Neural cell (in vitro differentiated cells): ENCODE results near the gene BMP4. TPM values are rescaled to one million over a fixed set of nuclear protein-coding genes. Genes with fewer than 3 reads are reported as not detected.

ENCODE experiments used
- H2AFZ ChIP-seq: fragments of 200-600, 300-800 bp; sonication (generic), shearing (Covaris generic); 2 replicates; pipeline ENCODE4 v1.6.0; 2014; ENCODE audit warnings: low read depth, mild to moderate bottlenecking, antibody characterized with exemption, low read length, moderate library complexity
- H3F3A ChIP-seq: fragments of 200-600 bp; shearing (Covaris generic); 2 replicates; pipeline ENCODE4 v1.6.1; 2016; ENCODE audit warnings: mild to moderate bottlenecking, moderate library complexity, mixed read lengths, antibody characterized with exemption, low read length; ENCODE audit not compliant: insufficient read depth, poor library complexity, severe bottlenecking
- H3K27ac ChIP-seq: fragments of 200-600, 300-800 bp; sonication (generic), shearing (Covaris generic); 2 replicates; pipeline ENCODE4 v1.5.1; 2014; ENCODE audit warnings: mild to moderate bottlenecking, low read length, moderate library complexity
- H3K27me3 ChIP-seq: fragments of 300-800, 200-600 bp; sonication (generic), shearing (Covaris generic); 2 replicates; pipeline ENCODE4 v1.6.0; 2014; ENCODE audit warnings: mild to moderate bottlenecking, low read depth, low read length, moderate library complexity; ENCODE audit not compliant: insufficient read depth
- H3K36me3 ChIP-seq: fragments of 300-800, 200-600 bp; sonication (generic), shearing (Covaris generic); 2 replicates; pipeline ENCODE4 v1.5.1; 2014; ENCODE audit warnings: mild to moderate bottlenecking, antibody characterized with exemption, low read length, moderate library complexity; ENCODE audit not compliant: insufficient read depth
- H3K4me2 ChIP-seq: fragments of 300-800, 200-600 bp; sonication (generic), shearing (Covaris generic); 2 replicates; pipeline ENCODE4 v1.6.0; 2014; ENCODE audit warnings: mild to moderate bottlenecking, low read length
- H3K4me3 ChIP-seq: fragments of 300-800, 200-600 bp; sonication (generic), shearing (Covaris generic); 2 replicates; pipeline ENCODE4 v1.5.1; 2014; ENCODE audit warnings: mild to moderate bottlenecking, low read length, moderate library complexity
- H3K79me2 ChIP-seq: fragments of 200-600 bp; shearing (Covaris generic); replicated peaks from 2 replicates; pipeline ENCODE4 v1.6.0; 2014; ENCODE audit warnings: mild to moderate bottlenecking, low read length, moderate library complexity; ENCODE audit not compliant: insufficient read depth
- H3K9ac ChIP-seq: fragments of 300-800, 200-600 bp; sonication (generic), shearing (Covaris generic); 2 replicates; pipeline ENCODE4 v1.6.1; 2016; ENCODE audit warnings: mild to moderate bottlenecking, low read length, mixed read lengths
- H3K9me2 ChIP-seq: fragments of 200-600 bp; shearing (Covaris generic); 2 replicates; pipeline ENCODE4 v1.6.1; 2016; ENCODE audit warnings: mild to moderate bottlenecking, low read length, mixed read lengths; ENCODE audit not compliant: insufficient read depth
- H3K9me3 ChIP-seq: fragments of 200-600, 300-800 bp; sonication (generic), shearing (Covaris generic); 2 replicates; pipeline ENCODE4 v1.6.1; 2016; ENCODE audit warnings: mild to moderate bottlenecking, mixed run types, low read length, moderate library complexity, mixed read lengths
- H4K20me1 ChIP-seq: fragments of 200-600 bp; shearing (Covaris generic); 2 replicates; pipeline ENCODE4 v1.6.1; 2016; ENCODE audit warnings: mild to moderate bottlenecking, mixed run types; ENCODE audit not compliant: insufficient read depth
- EP300 ChIP-seq: fragments of 450-650 bp; conservative IDR thresholded peaks from 2 replicates; pipeline ENCODE4 v1.6.1; 2014; ENCODE audit warnings: antibody characterized with exemption, mild to moderate bottlenecking, moderate library complexity; ENCODE audit not compliant: poor library complexity, severe bottlenecking
- EZH2 ChIP-seq: fragments of 200-600, 300-800 bp; shearing (Covaris generic), sonication (generic); IDR thresholded peaks from 2 replicates; pipeline ENCODE4 v1.6.1; 2014; ENCODE audit warnings: antibody characterized with exemption, low read length, borderline replicate concordance, mild to moderate bottlenecking; ENCODE audit not compliant: insufficient read depth, poor library complexity, severe bottlenecking
- MXI1 ChIP-seq: fragments of 450-650 bp; conservative IDR thresholded peaks from 2 replicates; pipeline ENCODE4 v1.6.1; 2014; ENCODE audit warnings: antibody characterized with exemption, mild to moderate bottlenecking; ENCODE audit not compliant: poor library complexity, severe bottlenecking
- POLR2AphosphoS5 ChIP-seq: IDR thresholded peaks from 2 replicates; pipeline ENCODE4 v1.6.1; 2012
- RAD21 ChIP-seq: fragments of 450-650 bp; conservative IDR thresholded peaks from 2 replicates; pipeline ENCODE4 v1.6.1; 2014; ENCODE audit warnings: antibody characterized with exemption, mild to moderate bottlenecking, moderate library complexity
- SMC3 ChIP-seq: fragments of 450-650 bp; conservative IDR thresholded peaks from 2 replicates; pipeline ENCODE4 v1.6.1; 2014; ENCODE audit warnings: antibody characterized with exemption, mild to moderate bottlenecking, moderate library complexity; ENCODE audit not compliant: poor library complexity
- TAF1 ChIP-seq: IDR thresholded peaks from 2 replicates; pipeline ENCODE4 v1.6.1; 2012; ENCODE audit warnings: low read depth
- polyA plus RNA-seq: library from polyadenylated mRNA; depleted of rRNA; stranded (reverse); fragments of >200 nt; gene quantifications from 2 replicates; pipeline ENCODE4 v1.2.3, GENCODE V29; 2014
- TF ChIP-seq, protein P1 (sequence below): fragments of 450-650 bp; IDR thresholded peaks from 2 replicates; pipeline ENCODE4 v1.5.1; 2014; ENCODE audit warnings: antibody characterized with exemption, mild to moderate bottlenecking, moderate library complexity; ENCODE audit not compliant: poor library complexity, severe bottlenecking
- TF ChIP-seq, protein P2 (sequence below): IDR thresholded peaks from 2 replicates; pipeline ENCODE4 v1.6.1; 2012; ENCODE audit warnings: borderline replicate concordance

The BMP4 gene
- polyA plus RNA-seq, 1 donor from 2014 or later, result 2.5 TPM

GRCh38 chr14:53927171-53927570 lies 29.5 kb downstream of the BMP4 start:
- H3K9me3 ChIP-seq, result no peaks in the 10 kb centered on the region
- no peaks in the 10 kb centered on the region for H3F3A ChIP-seq
- H3K79me2 ChIP-seq, result no peaks in the 10 kb centered on the region
- H3K4me3 ChIP-seq, result no peak overlapping the region
- no peak overlapping the region for H3K4me2 ChIP-seq
- TF ChIP-seq EP300, result no peak
- TF ChIP-seq, protein P1, sequence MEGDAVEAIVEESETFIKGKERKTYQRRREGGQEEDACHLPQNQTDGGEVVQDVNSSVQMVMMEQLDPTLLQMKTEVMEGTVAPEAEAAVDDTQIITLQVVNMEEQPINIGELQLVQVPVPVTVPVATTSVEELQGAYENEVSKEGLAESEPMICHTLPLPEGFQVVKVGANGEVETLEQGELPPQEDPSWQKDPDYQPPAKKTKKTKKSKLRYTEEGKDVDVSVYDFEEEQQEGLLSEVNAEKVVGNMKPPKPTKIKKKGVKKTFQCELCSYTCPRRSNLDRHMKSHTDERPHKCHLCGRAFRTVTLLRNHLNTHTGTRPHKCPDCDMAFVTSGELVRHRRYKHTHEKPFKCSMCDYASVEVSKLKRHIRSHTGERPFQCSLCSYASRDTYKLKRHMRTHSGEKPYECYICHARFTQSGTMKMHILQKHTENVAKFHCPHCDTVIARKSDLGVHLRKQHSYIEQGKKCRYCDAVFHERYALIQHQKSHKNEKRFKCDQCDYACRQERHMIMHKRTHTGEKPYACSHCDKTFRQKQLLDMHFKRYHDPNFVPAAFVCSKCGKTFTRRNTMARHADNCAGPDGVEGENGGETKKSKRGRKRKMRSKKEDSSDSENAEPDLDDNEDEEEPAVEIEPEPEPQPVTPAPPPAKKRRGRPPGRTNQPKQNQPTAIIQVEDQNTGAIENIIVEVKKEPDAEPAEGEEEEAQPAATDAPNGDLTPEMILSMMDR, result no peak
- TF ChIP-seq SMC3, result no peak
- TF ChIP-seq, protein P2, sequence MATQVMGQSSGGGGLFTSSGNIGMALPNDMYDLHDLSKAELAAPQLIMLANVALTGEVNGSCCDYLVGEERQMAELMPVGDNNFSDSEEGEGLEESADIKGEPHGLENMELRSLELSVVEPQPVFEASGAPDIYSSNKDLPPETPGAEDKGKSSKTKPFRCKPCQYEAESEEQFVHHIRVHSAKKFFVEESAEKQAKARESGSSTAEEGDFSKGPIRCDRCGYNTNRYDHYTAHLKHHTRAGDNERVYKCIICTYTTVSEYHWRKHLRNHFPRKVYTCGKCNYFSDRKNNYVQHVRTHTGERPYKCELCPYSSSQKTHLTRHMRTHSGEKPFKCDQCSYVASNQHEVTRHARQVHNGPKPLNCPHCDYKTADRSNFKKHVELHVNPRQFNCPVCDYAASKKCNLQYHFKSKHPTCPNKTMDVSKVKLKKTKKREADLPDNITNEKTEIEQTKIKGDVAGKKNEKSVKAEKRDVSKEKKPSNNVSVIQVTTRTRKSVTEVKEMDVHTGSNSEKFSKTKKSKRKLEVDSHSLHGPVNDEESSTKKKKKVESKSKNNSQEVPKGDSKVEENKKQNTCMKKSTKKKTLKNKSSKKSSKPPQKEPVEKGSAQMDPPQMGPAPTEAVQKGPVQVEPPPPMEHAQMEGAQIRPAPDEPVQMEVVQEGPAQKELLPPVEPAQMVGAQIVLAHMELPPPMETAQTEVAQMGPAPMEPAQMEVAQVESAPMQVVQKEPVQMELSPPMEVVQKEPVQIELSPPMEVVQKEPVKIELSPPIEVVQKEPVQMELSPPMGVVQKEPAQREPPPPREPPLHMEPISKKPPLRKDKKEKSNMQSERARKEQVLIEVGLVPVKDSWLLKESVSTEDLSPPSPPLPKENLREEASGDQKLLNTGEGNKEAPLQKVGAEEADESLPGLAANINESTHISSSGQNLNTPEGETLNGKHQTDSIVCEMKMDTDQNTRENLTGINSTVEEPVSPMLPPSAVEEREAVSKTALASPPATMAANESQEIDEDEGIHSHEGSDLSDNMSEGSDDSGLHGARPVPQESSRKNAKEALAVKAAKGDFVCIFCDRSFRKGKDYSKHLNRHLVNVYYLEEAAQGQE, result no peak
- TF ChIP-seq EZH2, result no peak
- TF ChIP-seq RAD21, result no peak
- TF ChIP-seq TAF1, result no peak
- no peak for TF ChIP-seq POLR2AphosphoS5
- TF ChIP-seq MXI1, result no peak
- H3K9me2 ChIP-seq, result no peaks in the 10 kb centered on the region
- H3K27me3 ChIP-seq, result no peaks in the 10 kb centered on the region
- no peak overlapping the region for H2AFZ ChIP-seq
- H3K9ac ChIP-seq, result no peak overlapping the region
- no peaks in the 10 kb centered on the region for H4K20me1 ChIP-seq
- no peak overlapping the region for H3K27ac ChIP-seq
- H3K36me3 ChIP-seq, result no peaks in the 10 kb centered on the region

DNA sequence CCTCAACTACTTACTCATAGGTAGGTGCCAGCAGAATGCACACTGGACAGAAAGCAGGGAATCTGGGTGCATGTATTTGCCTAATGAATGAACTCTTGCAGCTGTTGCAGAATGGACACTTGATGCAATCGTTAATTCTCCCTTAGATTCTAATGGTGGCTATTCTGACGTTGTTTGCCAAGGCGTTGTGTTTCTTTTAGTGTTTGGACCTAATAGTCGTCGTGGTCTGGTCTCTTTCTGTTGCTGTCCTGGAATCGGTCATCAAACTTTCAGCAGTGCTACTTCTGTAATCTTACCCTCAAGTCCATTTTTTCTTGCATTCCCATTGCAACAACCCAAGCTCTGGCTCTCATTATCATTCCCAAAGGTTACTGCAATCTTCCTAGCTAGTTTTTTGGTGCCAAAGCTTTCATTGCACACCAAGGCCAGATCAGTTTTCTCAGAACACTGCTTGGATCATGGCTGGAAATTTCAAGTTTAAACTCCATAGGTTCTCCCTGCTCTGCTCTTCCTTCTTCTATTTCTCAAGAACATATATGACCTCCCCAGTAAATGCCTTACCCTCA lies 31.3 kb downstream of the BMP4 start:
- H2AFZ ChIP-seq, result no peak overlapping the region

More for the DNA sequence above, 31.3 kb downstream of the BMP4 start:
- Histone ChIP-seq H3K9ac (no peak overlapping the region), H3K79me2 (no peaks in the 10 kb centered on the region), H4K20me1 (no peaks in the 10 kb centered on the region), H3K9me2 (no peaks in the 10 kb centered on the region), H3K27me3 (no peaks in the 10 kb centered on the region), H3K9me3 (no peaks in the 10 kb centered on the region), H3K4me2 (no peak overlapping the region), H3K36me3 (no peaks in the 10 kb centered on the region), H3K27ac (no peak overlapping the region), H3F3A (peaks cover 3% of the 10 kb centered on the region), H3K4me3 (no peak overlapping the region)
- TF ChIP-seq, protein P1, result no peak
- TF ChIP-seq, protein P2, result no peak
- TF ChIP-seq MXI1, result no peak
- no peak for TF ChIP-seq RAD21
- TF ChIP-seq EP300, result no peak
- TF ChIP-seq SMC3, result no peak
- TF ChIP-seq EZH2, result no peak
